GM23248 (cell line): ENCODE measurements around the gene GMCL2. TPM values are rescaled to one million over a fixed set of nuclear protein-coding genes. Genes with fewer than 3 reads are reported as not detected.

Experiments
- DNase-seq: peaks from one replicate; pipeline ENCODE4 v3.0.0-alpha.2; 2015
- H2AFZ ChIP-seq: fragments of 200-600 bp; sonication (generic); 2 replicates; pipeline ENCODE4 v1.6.1; 2016; ENCODE audit warnings: antibody characterized with exemption
- H3F3A ChIP-seq: fragments of 200-600 bp; sonication (generic); 2 replicates; pipeline ENCODE4 v1.6.1; 2016; ENCODE audit warnings: mild to moderate bottlenecking, antibody characterized with exemption, mixed run types; ENCODE audit not compliant: insufficient read depth
- H3K27ac ChIP-seq: fragments of 200-600 bp; sonication (generic); 2 replicates; pipeline ENCODE4 v1.5.1; 2016; ENCODE audit warnings: mild to moderate bottlenecking
- H3K27me3 ChIP-seq: fragments of 200-600 bp; sonication (generic); replicated peaks from 2 replicates; pipeline ENCODE4 v1.6.1; 2016; ENCODE audit warnings: mild to moderate bottlenecking; ENCODE audit not compliant: insufficient read depth
- H3K36me3 ChIP-seq: fragments of 200-600 bp; sonication (generic); 2 replicates; pipeline ENCODE4 v1.6.1; 2016; ENCODE audit warnings: low read depth, mild to moderate bottlenecking
- H3K4me1 ChIP-seq: fragments of 200-600 bp; sonication (generic); 2 replicates; pipeline ENCODE4 v1.6.1; 2016; ENCODE audit warnings: mild to moderate bottlenecking; ENCODE audit not compliant: insufficient read depth
- H3K4me2 ChIP-seq: fragments of 200-600 bp; sonication (generic); one replicate; pipeline ENCODE4 v1.6.1; 2016; ENCODE audit warnings: mild to moderate bottlenecking; ENCODE audit not compliant: unreplicated experiment
- H3K4me3 ChIP-seq: fragments of 200-600 bp; sonication (generic); 2 replicates; pipeline ENCODE4 v1.5.1; 2016; ENCODE audit warnings: mild to moderate bottlenecking
- H3K79me2 ChIP-seq: fragments of 200-600 bp; sonication (generic); 2 replicates; pipeline ENCODE4 v1.6.1; 2016; ENCODE audit warnings: mild to moderate bottlenecking; ENCODE audit not compliant: insufficient read depth
- H3K9ac ChIP-seq: fragments of 200-600 bp; sonication (generic); 2 replicates; pipeline ENCODE4 v1.6.1; 2016; ENCODE audit warnings: mild to moderate bottlenecking
- H3K9me2 ChIP-seq: fragments of 200-600 bp; sonication (generic); 2 replicates; pipeline ENCODE4 v1.6.1; 2016; ENCODE audit warnings: mixed run types, mild to moderate bottlenecking, moderate library complexity; ENCODE audit not compliant: insufficient read depth
- H3K9me3 ChIP-seq: fragments of 200-600 bp; sonication (generic); one replicate; pipeline ENCODE4 v1.6.1; 2017; ENCODE audit warnings: low read depth
- H4K20me1 ChIP-seq: fragments of 200-600 bp; sonication (generic); 2 replicates; pipeline ENCODE4 v1.6.0; 2016; ENCODE audit not compliant: insufficient read depth
- EZH2 ChIP-seq: fragments of 200-600 bp; sonication (generic); IDR thresholded peaks from 2 replicates; pipeline ENCODE4 v1.6.1; 2018; ENCODE audit warnings: antibody characterized with exemption, mild to moderate bottlenecking; ENCODE audit not compliant: insufficient read depth, poor library complexity, severe bottlenecking
- EZH2phosphoT487 ChIP-seq: fragments of 200-600 bp; sonication (generic); IDR thresholded peaks from 2 replicates; pipeline ENCODE4 v1.6.1; 2018; ENCODE audit warnings: antibody characterized with exemption, moderate library complexity, mild to moderate bottlenecking, low read depth; ENCODE audit not compliant: insufficient read depth
- WGBS, 2 experiments: methylation state at CpG; one replicate each; pipeline ENCODE4 v1.1.6; 2015 to 2017; ENCODE audit warnings: low lambda C conversion rate in 2 of 2, low coverage in 1 of 2; ENCODE audit errors: missing lambda C conversion rate in 2 of 2; 5-methylcytosine and 5-hydroxymethylcytosine counted together
- in situ Hi-C: fragments of 300-500 bp; cut with MboI; formaldehyde crosslinking; loops from 2 replicates; pipeline ENCODE4 v1.15.0; 2020
- polyA plus RNA-seq: library from polyadenylated mRNA; unstranded; fragments of >200 nt; fragmentation: Nextera tagmentation; extraction: Ambion mirVana; gene quantifications from 2 replicates; pipeline ENCODE4 v1.2.1, GENCODE V29; 2016
- total RNA-seq: library from RNA; depleted of rRNA; stranded (reverse); fragments of >200 nt; shearing (Covaris generic); gene quantifications from 2 replicates; pipeline ENCODE4 v1.2.3, GENCODE V29; 2014; rRNA removed

GMCL2 gene, protein sequence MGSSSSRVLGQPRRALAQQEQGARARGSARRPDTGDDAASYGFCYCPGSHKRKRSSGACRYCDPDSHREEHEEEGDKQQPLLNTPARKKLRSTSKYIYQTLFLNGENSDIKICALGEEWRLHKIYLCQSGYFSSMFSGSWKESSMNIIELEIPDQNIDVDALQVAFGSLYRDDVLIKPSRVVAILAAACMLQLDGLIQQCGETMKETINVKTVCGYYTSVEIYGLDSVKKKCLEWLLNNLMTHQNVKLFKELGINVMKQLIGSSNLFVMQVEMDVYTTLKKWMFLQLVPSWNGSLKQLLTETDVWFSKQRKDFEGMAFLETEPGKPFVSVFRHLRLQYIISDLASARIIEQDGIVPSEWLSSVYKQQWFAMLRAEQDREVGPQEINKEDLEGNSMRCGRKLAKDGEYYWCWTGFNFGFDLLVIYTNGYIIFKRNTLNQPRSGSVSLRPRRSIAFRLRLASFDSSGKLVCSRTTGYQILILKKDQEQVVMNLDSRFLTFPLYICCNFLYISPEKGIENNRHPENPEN
- total RNA-seq (not detected in 2 replicates), polyA plus RNA-seq (not detected in 2 replicates)

DNA sequence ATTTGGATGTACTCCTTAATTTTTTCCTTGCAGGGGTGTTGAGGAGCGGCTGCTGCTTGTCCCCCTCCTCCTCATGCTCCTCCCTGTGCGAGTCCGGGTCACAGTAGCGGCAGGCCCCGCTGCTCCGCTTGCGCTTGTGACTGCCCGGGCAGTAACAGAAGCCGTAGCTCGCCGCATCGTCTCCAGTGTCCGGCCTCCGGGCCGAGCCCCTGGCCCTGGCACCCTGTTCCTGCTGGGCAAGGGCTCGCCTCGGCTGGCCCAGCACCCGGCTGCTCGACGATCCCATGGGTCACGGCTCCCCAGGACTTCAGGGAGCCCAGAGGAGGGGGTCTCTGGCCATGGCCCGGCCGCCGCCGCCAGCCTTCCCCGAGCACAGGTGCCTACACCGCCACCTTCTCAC, at the start of gene GMCL2:
GMCL2 (minus strand) TSS at position 358 of the 400 bp plus-strand sequence; CDS start at position 286, 72 bp downstream.
- Histone ChIP-seq H3K9me2 (no peaks in the 10 kb centered on the region), H3K79me2 (no peaks in the 10 kb centered on the region), H3K36me3 (no peaks in the 10 kb centered on the region), H3K9ac (no peak within 1 kb of the TSS), H4K20me1 (no peaks in the 10 kb centered on the region), H3K27me3 (no peaks in the 10 kb centered on the region), H3K4me3 (no peak within 1 kb of the TSS), H3K27ac (no peak within 1 kb of the TSS), H3F3A (0 out of 2 replicates have a peak, but pooled peaks cover 4% of the 10 kb centered on the region), H2AFZ (no peak within 1 kb of the TSS; the same call in 1 of the 2 replicates), H3K4me2 (no peak within 1 kb of the TSS), H3K4me1 (0 out of 2 replicates have a peak, but pooled peaks cover under 1% of the 10 kb centered on the region), H3K9me3 (no peaks in the 10 kb centered on the region)
- DNase-seq: no peak
- in situ Hi-C loops: no loop called here
- WGBS, 2 experiments: 90 to 95% methylated on average over 20 to 27 of the region's 27 CpGs
- TF ChIP-seq EZH2 (no peak), EZH2phosphoT487 (no peak)

- Histone ChIP-seq H3K27me3 (no peaks in the 10 kb centered on the region), H3K36me3 (no peaks in the 10 kb centered on the region), H3K4me3 (no peak overlapping the region), H3K4me1 (peaks cover 12% of the 10 kb centered on the region), H3K27ac (0 out of 2 replicates have a peak overlapping the region, but pooled peaks have one; percentile 19), H3K9ac (no peak overlapping the region), H3K79me2 (peaks cover 4% of the 10 kb centered on the region), H4K20me1 (no peaks in the 10 kb centered on the region), H3K9me2 (no peaks in the 10 kb centered on the region), H3K4me2 (no peak overlapping the region), H3K9me3 (no peaks in the 10 kb centered on the region), H3F3A (peaks cover 18% of the 10 kb centered on the region; the same call in 1 of the 2 replicates), H2AFZ (no peak overlapping the region)
- TF ChIP-seq EZH2phosphoT487 (no peak), EZH2 (no peak)
- WGBS, 2 experiments: 17 to 20% methylated on average over 4 of the region's 4 CpGs
- in situ Hi-C loops: no loop called here
- DNase-seq: no peak
Observed at GRCh38 chr5:178236679-178237078, 49.5 kb upstream of the GMCL2 start.

- Histone ChIP-seq H4K20me1 (no peaks in the 10 kb centered on the region), H3F3A (peaks cover 18% of the 10 kb centered on the region; the same call in 1 of the 2 replicates), H3K9ac (no peak overlapping the region), H3K79me2 (peaks cover 9% of the 10 kb centered on the region), H3K9me3 (no peaks in the 10 kb centered on the region), H3K27me3 (no peaks in the 10 kb centered on the region), H3K4me3 (no peak overlapping the region), H3K4me2 (no peak overlapping the region), H3K4me1 (peaks cover 15% of the 10 kb centered on the region), H3K9me2 (no peaks in the 10 kb centered on the region), H3K27ac (no peak overlapping the region), H2AFZ (no peak overlapping the region), H3K36me3 (no peaks in the 10 kb centered on the region)
- no peak for TF ChIP-seq EZH2phosphoT487
- WGBS, 2 experiments: 78 to 80% methylated on average over 9 of the region's 9 CpGs
- in situ Hi-C loops: no loop called here
- DNase-seq: no peak
Observed at GRCh38 chr5:178236126-178236525, 49.0 kb upstream of the GMCL2 start.

GRCh38 chr5:178235588-178235974, 48.4 kb upstream of the GMCL2 start:
- Histone ChIP-seq H3K9me2 (no peaks in the 10 kb centered on the region), H4K20me1 (no peaks in the 10 kb centered on the region), H2AFZ (no peak overlapping the region), H3K9me3 (no peaks in the 10 kb centered on the region), H3K79me2 (peaks cover 15% of the 10 kb centered on the region), H3K4me3 (no peak overlapping the region), H3K4me2 (no peak overlapping the region), H3K27ac (no peak overlapping the region), H3K9ac (no peak overlapping the region), H3K27me3 (no peaks in the 10 kb centered on the region), H3K36me3 (no peaks in the 10 kb centered on the region), H3K4me1 (peaks cover 19% of the 10 kb centered on the region), H3F3A (peaks cover 18% of the 10 kb centered on the region; the same call in 1 of the 2 replicates)
- no peak for TF ChIP-seq EZH2phosphoT487
- 65 to 74% methylated on average over 3 of the region's 3 CpGs for WGBS, 2 experiments
- in situ Hi-C loops: no loop called here
- no peak for DNase-seq
